ENCODE data around the gene VWA5B1. TPM values are rescaled to one million over a fixed set of nuclear protein-coding genes. Genes with fewer than 3 reads are reported as not detected.

Gene VWA5B1
- total RNA-seq, 1 donor from 2014 or later = not detected

- ATAC-seq (ENCODE audit: low read depth) (no peak), DNase-seq (no peak)
- H3K4me1 Mint-ChIP-seq = peaks cover 4% of the 10 kb centered on the region
- H3K9me3 Mint-ChIP-seq = no peaks in the 10 kb centered on the region
- CTCF ChIA-PET = no interaction called here
- no peaks in the 10 kb centered on the region for H3K36me3 Mint-ChIP-seq (ENCODE audit: low read depth)
- POLR2A ChIA-PET = no interaction called here
- no peak for TF ChIP-seq CTCF (IDR thresholded peaks at IDR 0.05)
- intact Hi-C loops (cut with micrococcal nuclease) = no loop called here
- no peak overlapping the region for H3K4me3 Mint-ChIP-seq
- no peak overlapping the region for H3K27ac Mint-ChIP-seq
- peaks cover 59% of the 10 kb centered on the region for H3K27me3 Mint-ChIP-seq
Observed at GRCh38 chr1:20366056-20366462, 75.4 kb downstream of the VWA5B1 start.

GRCh38 chr1:20366463-20367115, 75.9 kb downstream of the VWA5B1 start:
- Mint-ChIP-seq H3K36me3 (ENCODE audit: low read depth) (no peaks in the 10 kb centered on the region), H3K27me3 (peaks cover 54% of the 10 kb centered on the region), H3K27ac (no peak overlapping the region), H3K4me1 (peaks cover 4% of the 10 kb centered on the region), H3K4me3 (no peak overlapping the region), H3K9me3 (no peaks in the 10 kb centered on the region)
- TF ChIP-seq CTCF (IDR thresholded peaks at IDR 0.05) = no peak
- CTCF ChIA-PET = no interaction called here
- DNase-seq = no peak
- intact Hi-C loops (cut with micrococcal nuclease) = no loop called here
- no peak for ATAC-seq (ENCODE audit: low read depth)
- POLR2A ChIA-PET = no interaction called here

GRCh38 chr1:20367116-20367585, 76.5 kb downstream of the VWA5B1 start:
- TF ChIP-seq CTCF (IDR thresholded peaks at IDR 0.05) = no peak
- peaks cover 50% of the 10 kb centered on the region for H3K27me3 Mint-ChIP-seq
- ChIA-PET CTCF (no interaction called here), POLR2A (no interaction called here)
- no peak overlapping the region for H3K27ac Mint-ChIP-seq
- H3K9me3 Mint-ChIP-seq = no peaks in the 10 kb centered on the region
- peaks cover 4% of the 10 kb centered on the region for H3K4me1 Mint-ChIP-seq
- H3K36me3 Mint-ChIP-seq (ENCODE audit: low read depth) = no peaks in the 10 kb centered on the region
- ATAC-seq (ENCODE audit: low read depth) (no peak), DNase-seq (no peak)
- intact Hi-C loops (cut with micrococcal nuclease) = no loop called here
- no peak overlapping the region for H3K4me3 Mint-ChIP-seq

GRCh38 chr1:20367626-20368025, 77.0 kb downstream of the VWA5B1 start:
- Mint-ChIP-seq H3K9me3 (no peaks in the 10 kb centered on the region), H3K27me3 (peaks cover 46% of the 10 kb centered on the region), H3K27ac (no peak overlapping the region), H3K36me3 (ENCODE audit: low read depth) (no peaks in the 10 kb centered on the region), H3K4me3 (no peak overlapping the region), H3K4me1 (peaks cover 4% of the 10 kb centered on the region)
- ChIA-PET CTCF (no interaction called here), POLR2A (no interaction called here)
- ATAC-seq (ENCODE audit: low read depth) = no peak
- intact Hi-C loops (cut with micrococcal nuclease) = no loop called here
- DNase-seq = no peak
- no peak for TF ChIP-seq CTCF (IDR thresholded peaks at IDR 0.05)

GRCh38 chr1:20368866-20369470, 78.3 kb downstream of the VWA5B1 start:
- Mint-ChIP-seq H3K27ac (no peak overlapping the region), H3K4me1 (peaks cover 8% of the 10 kb centered on the region), H3K4me3 (no peak overlapping the region), H3K27me3 (peaks cover 43% of the 10 kb centered on the region), H3K36me3 (ENCODE audit: low read depth) (no peaks in the 10 kb centered on the region), H3K9me3 (no peaks in the 10 kb centered on the region)
- ATAC-seq (ENCODE audit: low read depth) (no peak), DNase-seq (no peak)
- POLR2A ChIA-PET = no interaction called here
- intact Hi-C loops (cut with micrococcal nuclease) = no loop called here
- TF ChIP-seq CTCF (IDR thresholded peaks at IDR 0.05) = no peak
- CTCF ChIA-PET = no interaction called here

All from activated B cell treated with CpG ODN at 0.5 μM for 24 hours (primary cell).